Spleen (tissue), 11 donors: Measurements from ENCODE around the gene MMGT1. TPM values are rescaled to one million over a fixed set of nuclear protein-coding genes. Genes with fewer than 3 reads are reported as not detected.

Source experiments
- DNase-seq: peaks from one replicate; pipeline ENCODE4 v3.0.0-alpha.2; 2020
- H3K27ac ChIP-seq, 8 donors: fragments of 200-600 bp; sonication (generic) in 7 of 8; 1 replicate in 4 of 8; 2 replicates in 4 of 8; pipeline versions ENCODE4 v1.5.0 to v1.8.0; 2016 to 2021; ENCODE audit warnings: inconsistent platforms in 4 of 8, mild to moderate bottlenecking in 4 of 8, moderate library complexity in 1 of 8
- H3K27me3 ChIP-seq, 7 donors: fragments of 200-600 bp; sonication (generic) in 6 of 7; replicated peaks in 1 of 7; 1 replicate in 4 of 7; 2 replicates in 3 of 7; pipeline versions ENCODE4 v1.5.0 to v1.8.0; 2016 to 2021; ENCODE audit warnings: inconsistent platforms in 3 of 7, mild to moderate bottlenecking in 1 of 7
- H3K36me3 ChIP-seq, 6 donors: fragments of 200-600 bp; sonication (generic) in 5 of 6; 1 replicate in 4 of 6; 2 replicates in 2 of 6; pipeline versions ENCODE4 v1.5.0 to v1.8.0; 2016 to 2021; ENCODE audit warnings: inconsistent platforms in 2 of 6
- H3K4me1 ChIP-seq, 6 donors: fragments of 200-600 bp; sonication (generic) in 5 of 6; 1 replicate in 3 of 6; 2 replicates in 3 of 6; pipeline versions ENCODE4 v1.5.0 to v1.8.0; 2016 to 2021; ENCODE audit warnings: inconsistent platforms in 3 of 6
- H3K4me3 ChIP-seq, 8 donors: fragments of 200-600 bp; sonication (generic) in 7 of 8; 1 replicate in 4 of 8; 2 replicates in 4 of 8; pipeline versions ENCODE4 v1.5.0 to v1.8.0; 2016 to 2021; ENCODE audit warnings: inconsistent platforms in 4 of 8, mild to moderate bottlenecking in 4 of 8, moderate library complexity in 2 of 8
- H3K9me3 ChIP-seq, 8 donors: fragments of 200-600 bp; sonication (generic) in 7 of 8; 1 replicate in 4 of 8; 2 replicates in 4 of 8; pipeline versions ENCODE4 v1.5.0 to v1.8.0; 2016 to 2021; ENCODE audit warnings: inconsistent platforms in 4 of 8
- POLR2A ChIP-seq, 3 donors: fragments of 450-650 bp; IDR thresholded peaks; one replicate each; pipeline ENCODE4 v1.5.1; 2017; ENCODE audit warnings: antibody characterized with exemption in 3 of 3, mild to moderate bottlenecking in 1 of 3
- POLR2AphosphoS5 ChIP-seq, 3 donors: sonication (generic); formaldehyde crosslinking; IDR thresholded peaks; one replicate each; pipeline ENCODE4 v1.5.1; 2017; ENCODE audit warnings: antibody characterized with exemption in 3 of 3
- WGBS, 5 donors: extraction: QIAGEN DNeasy Blood & Tissue Kit in 3 of 5; methylation state at CpG; one replicate each; pipeline versions ENCODE4 v1.1.5 to v1.1.7; 2013 to 2018; 5-methylcytosine and 5-hydroxymethylcytosine counted together
- intact Hi-C: fragments of 100-400 bp; cut with DNase I; formaldehyde crosslinking; loops from one replicate; pipeline ENCODE4 v1.15.0; 2023; ENCODE audit warnings: low total_unique reads
- polyA plus RNA-seq, 3 donors: library from polyadenylated mRNA; stranded (reverse); fragments of 200-250 nt; gene quantifications; one replicate each; pipeline ENCODE4 v1.2.1, GENCODE V29; 2013
- total RNA-seq, 7 donors: library from RNA; depleted of rRNA in 3 of 7; stranded (reverse); fragments of >200 nt in 3 of 7; fragmentation: NEBNext Ultra II Directional in 4 of 7; extraction: Animal tissue kit (Norgen Biotek cat#: 25700) in 4 of 7; gene quantifications; one replicate each; pipeline versions ENCODE4 v1.1.0 to v1.2.1, GENCODE V29; 2016 to 2021
- TF ChIP-seq, protein P1 (sequence below), 11 experiments: fragments of 200-600 bp in 7 of 11; fragments of 450-650 bp in 4 of 11; sonication (generic) in 4 of 11; IDR thresholded peaks in 8 of 11; conservative IDR thresholded peaks in 3 of 11; 1 replicate in 7 of 11; 2 replicates in 4 of 11; pipeline versions ENCODE4 v1.4.0 to v1.8.0; 2016 to 2021; ENCODE audit warnings: antibody characterized with exemption in 11 of 11, inconsistent platforms in 4 of 11, mild to moderate bottlenecking in 1 of 11
- donor health status: healthy with polysubstance abuse.
- donor health status: DM: no; HTN: no; CAD: no; lungs with moderate emphysema.
- donor health status: DM: no; HTN: no; CAD: no.
- donor health status: Bipolar disorder and iron deficiency.
- donor health status: healthy.
- donor health status: DM: no; HTN: no; CAD: no.
- donor health status: DM: yes; HTN: yes; CAD: no.

MMGT1 gene
- total and polyA plus RNA-seq, 10 donors: 2.5 to 25.7 (median 19.0) TPM

DNA sequence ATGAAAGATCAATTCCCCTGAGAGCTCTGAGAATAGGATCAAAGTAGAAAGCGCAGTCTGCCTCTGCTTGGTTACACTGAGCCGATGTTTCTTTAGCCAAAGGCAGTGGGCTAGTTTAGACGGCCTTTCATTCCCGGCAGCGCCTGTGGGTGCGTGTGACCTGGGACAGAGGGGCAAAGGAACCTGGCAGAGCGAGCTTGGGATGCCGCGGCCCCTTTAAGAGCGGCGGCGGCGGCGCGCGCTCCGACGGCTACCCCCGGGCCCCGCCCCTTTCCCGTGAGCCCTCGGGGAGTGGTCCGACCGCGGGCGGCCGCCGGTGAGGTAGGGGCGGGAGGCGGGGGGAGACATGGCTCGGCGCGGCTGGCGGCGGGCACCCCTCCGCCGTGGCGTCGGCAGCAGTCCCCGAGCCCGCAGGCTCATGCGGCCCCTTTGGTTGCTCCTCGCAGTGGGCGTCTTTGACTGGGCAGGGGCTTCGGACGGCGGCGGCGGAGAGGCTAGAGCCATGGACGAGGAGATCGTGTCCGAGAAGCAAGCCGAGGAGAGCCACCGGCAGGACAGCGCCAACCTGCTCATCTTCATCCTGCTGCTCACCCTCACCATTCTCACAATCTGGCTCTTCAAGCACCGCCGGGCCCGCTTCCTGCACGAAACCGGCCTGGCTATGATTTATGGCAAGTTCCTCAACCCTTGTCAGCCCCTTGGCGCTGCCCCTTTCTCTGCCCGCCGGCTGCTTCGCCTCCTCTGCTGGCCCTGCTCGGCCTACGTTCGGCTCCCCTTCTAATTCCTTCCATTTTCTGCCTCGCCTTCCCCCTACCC lies 11.6 kb upstream of the MMGT1 start, which contains the start of gene SLC9A6:
TSS of gene SLC9A6 (plus strand) at position 279 of the 816 bp plus-strand sequence. CDS start at position 503, 224 bp downstream.
- H3K36me3 ChIP-seq: no peaks in the 10 kb centered on the region
- intact Hi-C loops: no loop called here
- DNase-seq: peak; percentile 95
- 0 to 48% (median 12%) methylated on average over 15 to 65 of the region's 68 CpGs for WGBS, 5 donors
- no peaks in the 10 kb centered on the region for H3K27me3 ChIP-seq
- peaks cover 4 to 58% (median 31%) of the 10 kb centered on the region in 6 donors for H3K4me1 ChIP-seq
- TF ChIP-seq POLR2AphosphoS5 (IDR thresholded peaks at IDR 0.05): peak in 2 of 3 donors; percentile 74 to 80
- TF ChIP-seq, protein P1, sequence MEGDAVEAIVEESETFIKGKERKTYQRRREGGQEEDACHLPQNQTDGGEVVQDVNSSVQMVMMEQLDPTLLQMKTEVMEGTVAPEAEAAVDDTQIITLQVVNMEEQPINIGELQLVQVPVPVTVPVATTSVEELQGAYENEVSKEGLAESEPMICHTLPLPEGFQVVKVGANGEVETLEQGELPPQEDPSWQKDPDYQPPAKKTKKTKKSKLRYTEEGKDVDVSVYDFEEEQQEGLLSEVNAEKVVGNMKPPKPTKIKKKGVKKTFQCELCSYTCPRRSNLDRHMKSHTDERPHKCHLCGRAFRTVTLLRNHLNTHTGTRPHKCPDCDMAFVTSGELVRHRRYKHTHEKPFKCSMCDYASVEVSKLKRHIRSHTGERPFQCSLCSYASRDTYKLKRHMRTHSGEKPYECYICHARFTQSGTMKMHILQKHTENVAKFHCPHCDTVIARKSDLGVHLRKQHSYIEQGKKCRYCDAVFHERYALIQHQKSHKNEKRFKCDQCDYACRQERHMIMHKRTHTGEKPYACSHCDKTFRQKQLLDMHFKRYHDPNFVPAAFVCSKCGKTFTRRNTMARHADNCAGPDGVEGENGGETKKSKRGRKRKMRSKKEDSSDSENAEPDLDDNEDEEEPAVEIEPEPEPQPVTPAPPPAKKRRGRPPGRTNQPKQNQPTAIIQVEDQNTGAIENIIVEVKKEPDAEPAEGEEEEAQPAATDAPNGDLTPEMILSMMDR (IDR thresholded peaks at IDR 0.05 in 8 of 11, conservative IDR thresholded peaks at IDR 0.05 in 3 of 11): no peak
- H3K4me3 ChIP-seq: peak within 1 kb of the TSS; percentile 43 to 85 (median 59)
- peak within 1 kb of the TSS; percentile 46 to 91 (median 86) for H3K27ac ChIP-seq
- H3K9me3 ChIP-seq: no peaks in the 10 kb centered on the region

DNA sequence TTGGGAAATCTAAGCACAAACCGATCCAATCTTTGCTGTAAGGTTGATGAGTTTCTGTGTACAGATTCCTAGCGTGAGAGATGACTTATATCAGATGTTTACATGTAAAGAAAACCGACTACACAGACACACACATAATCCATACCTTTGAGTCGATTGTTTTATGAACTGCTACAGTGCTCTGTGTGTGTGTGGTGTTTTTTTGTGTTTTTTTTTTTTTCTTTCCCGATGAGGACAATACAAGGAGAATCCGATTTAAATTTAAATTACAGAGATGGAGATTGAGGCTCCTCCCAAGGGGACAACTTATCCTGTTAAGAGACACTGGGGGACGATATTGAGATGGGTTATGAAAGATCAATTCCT lies 11.0 kb upstream of the MMGT1 start:
- intact Hi-C loops: no loop called here
- peaks cover 4 to 58% (median 31%) of the 10 kb centered on the region in 6 donors for H3K4me1 ChIP-seq
- DNase-seq: no peak
- H3K9me3 ChIP-seq: no peaks in the 10 kb centered on the region
- no peaks in the 10 kb centered on the region for H3K27me3 ChIP-seq
- H3K4me3 ChIP-seq: peak overlapping the region; percentile 43 to 85 (median 59)
- H3K27ac ChIP-seq: peak overlapping the region; percentile 46 to 91 (median 86)
- WGBS, 5 donors: 8 to 45% (median 13%) methylated on average over 7 of the region's 7 CpGs
- no peaks in the 10 kb centered on the region for H3K36me3 ChIP-seq
- TF ChIP-seq, protein P1 (IDR thresholded peaks at IDR 0.05 in 8 of 11, conservative IDR thresholded peaks at IDR 0.05 in 3 of 11): no peak

DNA sequence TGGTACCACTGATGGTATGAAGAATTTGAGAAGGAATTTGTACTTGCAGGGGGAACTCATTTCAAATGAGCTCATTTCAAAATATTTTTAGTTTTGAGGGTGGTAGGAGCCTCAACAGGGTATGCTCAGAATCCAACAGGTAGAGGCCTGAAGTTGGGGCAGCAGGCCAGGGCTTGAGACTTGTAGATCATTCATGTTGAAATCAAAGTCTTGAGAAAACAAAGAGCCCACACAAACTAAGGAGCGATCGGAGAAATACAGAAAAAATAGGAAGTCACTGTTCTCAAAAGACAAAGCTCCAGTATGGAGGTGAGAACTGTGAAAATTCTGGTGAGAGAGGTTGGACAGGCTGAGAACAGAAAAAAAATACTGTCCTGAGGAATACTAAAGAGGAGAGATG lies 10.5 kb upstream of the MMGT1 start:
- peaks cover 4 to 58% (median 31%) of the 10 kb centered on the region in 6 donors for H3K4me1 ChIP-seq
- no peaks in the 10 kb centered on the region for H3K27me3 ChIP-seq
- no peaks in the 10 kb centered on the region for H3K36me3 ChIP-seq
- DNase-seq: no peak
- H3K4me3 ChIP-seq: peak overlapping the region in 2 of 8 donors; percentile 73 to 85
- no peaks in the 10 kb centered on the region for H3K9me3 ChIP-seq
- intact Hi-C loops: no loop called here
- WGBS, 5 donors: 27 to 63% (median 56%) methylated on average over 2 of the region's 2 CpGs
- H3K27ac ChIP-seq: peak overlapping the region in 5 of 8 donors; percentile 79 to 91 (median 89)
- no peak for TF ChIP-seq POLR2AphosphoS5 (IDR thresholded peaks at IDR 0.05)
- TF ChIP-seq POLR2A (IDR thresholded peaks at IDR 0.05): no peak
- TF ChIP-seq, protein P1 (IDR thresholded peaks at IDR 0.05 in 8 of 11, conservative IDR thresholded peaks at IDR 0.05 in 3 of 11): no peak

DNA sequence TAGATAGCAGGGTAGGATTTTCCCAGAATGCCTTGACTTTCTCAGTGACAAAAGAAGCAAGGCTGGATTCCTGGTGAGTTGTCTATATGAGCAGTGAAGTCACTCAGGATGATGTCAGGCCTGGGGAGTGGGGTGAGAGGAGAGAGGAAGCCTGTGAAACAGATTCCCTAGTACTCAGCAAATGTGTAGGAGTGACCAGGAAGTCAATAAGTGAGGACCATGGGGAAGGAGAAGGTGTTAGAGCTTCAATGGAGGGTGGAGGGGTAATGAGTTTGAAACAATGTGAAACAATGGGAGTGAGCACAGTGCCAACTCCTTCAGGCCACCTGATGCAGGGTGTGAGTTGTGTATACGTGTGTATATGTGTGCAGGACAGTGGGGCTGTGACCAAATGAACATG lies 9.1 kb upstream of the MMGT1 start:
- intact Hi-C loops: no loop called here
- no peaks in the 10 kb centered on the region for H3K9me3 ChIP-seq
- no peaks in the 10 kb centered on the region for H3K27me3 ChIP-seq
- H3K4me3 ChIP-seq: peak overlapping the region in 1 of 8 donors; percentile 5
- H3K27ac ChIP-seq: peak overlapping the region in 3 of 8 donors; percentile 13 to 91 (median 89)
- 40 to 89% (median 57%) methylated on average over 1 of the region's 1 CpG for WGBS, 5 donors
- no peaks in the 10 kb centered on the region for H3K36me3 ChIP-seq
- DNase-seq: no peak
- TF ChIP-seq, protein P1 (IDR thresholded peaks at IDR 0.05 in 8 of 11, conservative IDR thresholded peaks at IDR 0.05 in 3 of 11): no peak
- TF ChIP-seq POLR2A (IDR thresholded peaks at IDR 0.05) (no peak), POLR2AphosphoS5 (IDR thresholded peaks at IDR 0.05) (no peak)
- H3K4me1 ChIP-seq: peaks cover 4 to 53% (median 31%) of the 10 kb centered on the region in 6 donors
